HT-29 (cell line): Measurements from ENCODE around the gene MED20. TPM values are rescaled to one million over a fixed set of nuclear protein-coding genes. Genes with fewer than 3 reads are reported as not detected.

Experiments
- DNase-seq: peaks from one replicate; pipeline ENCODE4 v3.0.0-alpha.2; 2015; ENCODE audit warnings: low spot score
- total RNA-seq: library from RNA; depleted of rRNA; stranded (reverse); fragments of >200 nt; shearing (Covaris generic); gene quantifications from 2 replicates; pipeline ENCODE4 v1.2.3, GENCODE V29; 2014

Gene MED20
- total RNA-seq, 1 experiment from 2014 or later: 25.4 TPM

DNA sequence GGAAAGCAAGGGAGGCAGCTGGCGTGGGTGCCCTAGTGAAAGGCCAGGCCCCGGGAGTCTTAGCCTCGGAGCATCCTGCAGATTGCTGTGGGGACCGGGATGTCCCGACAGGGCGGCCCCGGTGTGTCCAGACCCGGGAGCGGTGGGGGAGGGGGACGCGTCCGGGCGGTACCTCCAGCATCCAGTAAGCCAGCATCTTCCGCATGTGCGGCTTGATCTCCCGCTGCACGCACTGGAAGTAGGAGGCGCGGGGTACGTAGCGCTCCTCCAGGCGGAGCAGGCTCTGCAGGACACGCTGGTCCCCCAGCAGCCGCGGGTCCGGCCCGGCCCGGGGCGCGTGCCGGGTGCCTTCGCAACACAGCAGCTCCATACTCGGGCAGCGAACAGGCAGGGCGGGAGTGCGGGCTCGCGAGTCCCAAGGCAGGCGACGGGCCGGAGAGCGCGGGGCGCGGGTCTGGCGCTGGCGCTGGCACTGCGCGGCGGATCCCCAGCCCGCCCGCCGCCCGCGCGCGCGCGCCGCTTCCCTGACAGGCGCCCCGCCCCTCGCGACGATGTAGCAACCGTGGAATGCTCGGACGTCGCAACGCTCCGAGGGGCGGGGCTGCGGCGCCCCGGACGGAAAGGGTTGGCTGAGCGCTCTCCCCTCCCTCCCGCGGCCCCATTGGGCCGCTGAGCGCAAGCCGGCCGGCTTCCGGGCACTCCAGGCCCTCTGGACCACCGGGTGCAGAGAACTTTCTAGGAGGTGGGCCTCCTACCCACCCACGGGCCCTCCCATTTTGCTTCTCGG lies 20.5 kb upstream of the MED20 start, which contains the start of gene CCND3:
Gene CCND3 (minus strand): TSS at position 529 of the 787 bp plus-strand sequence. CDS start 159 bp downstream, at position 370.
- peak; percentile 94 for DNase-seq

DNA sequence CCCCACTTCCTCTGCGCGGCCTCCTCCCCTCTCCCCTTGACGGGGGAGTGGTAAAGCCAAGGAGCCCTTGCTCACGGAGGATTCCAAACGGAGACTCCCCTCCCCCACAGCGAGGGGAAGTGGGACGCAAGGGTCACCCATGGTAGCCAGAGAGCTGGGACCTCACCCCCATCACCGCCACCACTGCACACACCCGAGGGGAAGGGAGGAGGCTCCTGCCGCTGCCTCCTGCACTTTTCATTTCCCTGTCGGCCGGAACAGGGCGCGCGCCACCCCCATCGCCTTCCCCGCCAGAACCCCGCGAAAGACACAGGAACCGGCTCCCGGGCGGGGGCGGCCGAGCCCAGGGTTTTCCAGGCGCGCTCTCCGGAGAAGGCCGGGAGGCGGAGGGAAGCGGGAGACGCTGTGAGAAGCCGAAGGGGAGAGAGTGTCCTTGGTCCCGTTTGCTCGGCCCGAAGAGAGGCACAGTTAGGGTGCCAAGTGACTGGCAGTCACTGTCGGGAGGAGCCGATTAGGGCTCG lies 19.9 kb upstream of the MED20 start:
- DNase-seq: peak; percentile 60

DNA sequence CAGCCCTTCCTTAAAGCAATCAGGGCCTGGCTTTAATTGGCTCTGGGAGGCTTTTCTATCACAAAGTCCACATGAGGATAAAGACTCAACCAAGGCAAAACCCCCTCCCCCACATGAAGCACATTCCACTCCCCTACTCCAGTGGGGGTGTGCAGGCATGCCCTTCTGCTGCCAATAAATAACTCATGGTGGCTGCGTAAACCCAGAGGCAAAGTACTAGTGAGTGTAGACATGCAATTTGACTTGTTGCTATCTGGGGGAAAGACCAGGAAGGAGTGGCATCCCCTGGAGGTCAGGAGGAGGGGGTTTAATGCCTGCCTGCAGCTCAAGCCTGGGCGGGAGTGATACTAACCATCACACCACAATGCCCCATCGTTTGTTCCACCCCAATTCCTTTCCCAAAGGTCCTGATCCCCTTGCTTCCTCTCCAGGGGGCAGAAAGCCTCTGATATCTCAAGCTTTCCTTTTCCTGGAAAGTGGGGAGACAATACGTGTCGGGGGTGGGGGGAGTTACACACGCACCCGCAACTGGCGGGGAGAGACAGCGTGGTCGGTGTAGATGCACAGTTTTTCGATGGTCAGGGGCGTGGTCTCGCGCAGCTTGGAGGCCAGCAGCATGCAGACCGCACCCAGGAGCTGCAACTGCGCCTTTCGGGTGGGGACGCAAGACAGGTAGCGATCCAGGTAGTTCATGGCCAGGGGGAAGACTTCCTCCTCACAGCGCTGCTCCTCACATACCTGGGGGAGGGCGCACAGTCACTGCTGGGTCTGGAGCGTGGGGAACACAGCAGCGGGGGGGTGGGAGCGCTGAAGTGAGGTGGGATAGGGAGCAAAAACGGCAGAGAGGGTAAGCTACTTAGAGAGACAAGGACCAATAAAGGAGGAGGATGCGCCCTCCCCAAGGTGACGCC lies 19.2 kb upstream of the MED20 start:
- peak; percentile 35 for DNase-seq

DNA sequence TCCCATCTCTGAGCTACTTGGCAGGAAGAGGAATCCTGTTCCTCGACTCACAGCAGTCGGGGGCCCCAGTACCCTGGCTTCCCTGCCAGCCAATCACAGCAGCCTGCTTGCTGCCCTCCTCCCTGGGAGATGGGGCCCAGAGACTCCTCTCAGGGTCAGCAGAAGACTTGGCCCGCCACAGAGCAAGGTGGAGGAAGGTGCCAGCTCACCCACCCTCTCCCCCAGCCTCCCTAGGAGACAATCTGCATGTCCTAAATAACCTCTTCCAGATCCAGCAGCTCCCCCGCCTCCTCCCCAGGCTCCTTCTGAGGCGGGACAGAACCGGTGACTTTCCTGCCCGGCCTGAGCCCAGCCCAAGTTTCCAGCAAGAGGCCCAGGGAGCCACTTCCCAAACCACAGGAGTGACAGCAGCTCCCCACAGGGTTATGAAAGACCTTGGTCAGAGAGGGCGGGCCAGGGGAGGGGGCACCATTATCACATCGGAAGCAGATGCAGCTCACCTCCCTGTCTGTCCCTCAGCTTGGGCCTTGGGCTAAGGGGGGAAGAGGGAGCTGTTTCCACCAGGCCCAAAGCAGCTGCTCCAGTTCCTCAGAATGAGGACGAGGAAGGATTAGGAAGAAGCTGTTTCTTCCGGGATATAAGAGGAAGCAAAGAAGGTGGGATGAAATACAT lies 18.4 kb upstream of the MED20 start:
- DNase-seq: no peak

DNA sequence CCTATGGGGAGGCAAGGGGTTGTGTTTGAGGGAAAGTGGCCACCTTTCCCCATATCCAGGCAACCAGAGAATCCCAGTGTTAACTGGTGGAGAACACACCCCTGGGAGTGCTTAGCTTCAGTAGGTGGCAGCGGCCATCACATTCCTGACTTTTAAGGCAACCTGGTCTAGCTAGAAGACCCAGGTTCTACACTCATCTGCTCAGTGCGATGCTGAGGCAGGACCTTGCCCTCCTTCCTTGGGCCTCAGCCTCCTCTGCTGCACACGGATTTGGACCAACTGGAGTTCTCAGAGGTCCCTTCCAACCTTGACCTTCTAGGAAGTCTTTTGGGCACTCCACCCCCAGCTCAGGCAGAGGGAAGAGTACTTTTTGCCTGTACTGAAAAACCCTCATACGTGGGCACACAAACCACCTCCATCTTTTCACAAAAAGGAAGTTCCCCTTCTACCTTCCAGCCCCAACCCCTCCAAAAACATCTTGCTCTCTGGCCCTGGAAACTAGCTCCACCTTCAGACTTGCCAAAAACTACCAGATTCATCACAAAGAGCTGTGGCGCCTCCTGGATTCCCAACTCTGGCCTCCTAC lies 17.7 kb upstream of the MED20 start:
- no peak for DNase-seq

DNA sequence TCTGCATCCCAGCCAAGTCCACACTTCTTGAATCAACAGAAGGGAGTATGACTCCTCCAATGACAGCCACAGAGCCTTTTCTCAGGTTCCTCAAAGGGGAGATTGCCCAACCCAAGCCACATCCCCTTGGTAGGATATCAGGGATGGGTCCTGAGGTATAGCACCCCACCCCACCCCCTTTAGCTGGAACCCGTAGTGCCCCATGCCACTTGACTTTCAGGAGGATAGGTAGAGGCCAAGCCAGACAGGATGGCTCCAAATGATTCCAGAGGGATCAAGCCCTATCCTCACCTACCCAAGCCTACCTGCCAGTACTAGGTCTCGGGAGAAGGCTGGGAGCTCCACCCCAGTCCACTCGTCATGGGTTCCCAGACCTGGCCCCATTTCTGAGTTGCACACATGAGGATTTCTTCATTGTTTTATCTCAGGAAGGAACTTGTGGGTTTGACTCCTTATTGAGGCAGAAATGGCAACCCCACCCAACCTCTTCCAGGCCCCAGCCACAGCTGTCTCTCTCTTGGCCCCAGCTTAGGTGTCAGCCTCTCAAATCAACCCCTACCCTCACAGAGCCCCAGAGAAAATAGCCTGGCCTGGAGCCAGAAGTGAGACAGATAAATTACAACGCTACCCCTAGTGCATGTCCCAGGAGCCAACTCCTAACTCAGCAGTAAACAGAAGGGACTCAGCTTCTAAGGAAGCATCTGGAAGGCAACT lies 17.1 kb upstream of the MED20 start:
- no peak for DNase-seq

DNA sequence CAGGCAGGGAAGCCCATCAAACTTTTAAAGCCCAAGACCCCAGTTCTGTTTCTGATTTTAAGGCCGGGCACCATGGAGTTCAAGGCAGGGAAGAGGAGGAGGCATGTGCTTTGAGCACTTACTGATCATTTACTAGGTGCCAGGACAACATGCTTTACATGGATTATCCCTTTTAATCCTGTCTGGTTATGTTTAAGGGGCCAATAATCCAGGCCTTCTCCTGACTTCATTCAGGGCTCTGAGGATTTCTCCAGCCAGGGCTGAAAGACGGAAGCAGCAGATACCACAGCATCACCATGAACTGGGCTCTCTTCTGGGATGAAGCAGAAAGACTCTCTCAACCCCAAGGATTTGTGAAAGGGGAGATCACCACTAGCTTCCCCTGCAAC lies 16.5 kb upstream of the MED20 start:
- DNase-seq: no peak

DNA sequence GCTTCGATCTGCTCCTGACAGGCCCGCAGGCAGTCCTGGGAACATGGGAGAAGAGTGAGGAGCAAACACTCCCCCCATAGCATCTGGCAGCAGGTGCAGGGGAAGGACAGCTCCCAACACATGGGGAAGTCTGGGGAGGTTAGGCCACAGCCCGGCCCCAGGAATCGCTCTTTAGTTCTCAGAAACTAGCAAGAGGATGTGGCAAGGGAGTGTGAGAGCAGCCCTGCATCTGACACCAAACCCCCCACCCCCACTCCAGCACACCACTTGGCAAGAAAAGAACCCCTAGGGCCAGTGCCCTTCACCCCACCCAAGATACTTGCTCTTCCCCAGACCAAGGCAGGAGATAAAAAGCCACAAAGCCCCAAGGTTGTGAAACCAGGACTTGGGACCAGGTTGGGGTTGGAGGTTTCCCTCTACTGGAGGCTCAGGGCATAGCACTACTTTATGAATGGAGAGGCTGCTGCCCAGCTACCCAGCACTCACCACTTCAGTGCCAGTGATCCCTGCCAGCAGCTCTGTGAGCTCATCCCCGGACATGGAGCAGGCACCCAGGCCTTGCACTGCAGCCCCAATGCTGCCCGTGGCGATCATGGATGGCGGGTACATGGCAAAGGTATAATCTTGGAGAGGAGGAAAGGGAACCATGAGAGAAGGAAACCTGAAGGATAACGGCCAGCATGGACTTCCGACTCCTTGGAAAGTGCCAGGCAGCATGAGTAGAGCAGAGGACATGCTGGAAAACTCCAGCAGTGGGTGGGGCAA lies 15.3 kb upstream of the MED20 start:
- DNase-seq: peak; percentile 94

DNA sequence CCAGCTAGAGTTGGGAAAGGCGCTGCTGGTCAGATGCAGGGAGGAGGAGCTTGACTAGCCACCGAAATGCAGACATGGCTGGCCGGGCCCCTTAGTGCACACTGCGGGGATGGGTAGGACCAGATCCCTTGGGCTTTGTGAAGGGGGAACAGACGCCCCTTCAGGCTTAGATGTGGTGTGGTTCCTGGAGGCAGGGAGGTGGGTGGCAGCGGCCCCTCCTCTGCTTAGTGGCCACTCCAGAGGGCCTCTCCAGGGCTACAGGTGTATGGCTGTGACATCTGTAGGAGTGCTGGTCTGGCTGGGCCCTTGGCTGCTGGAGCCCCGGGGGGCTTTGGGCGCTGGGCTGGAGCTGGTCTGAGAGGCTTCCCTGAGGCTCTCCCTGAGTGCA lies 14.7 kb upstream of the MED20 start:
- no peak for DNase-seq

DNA sequence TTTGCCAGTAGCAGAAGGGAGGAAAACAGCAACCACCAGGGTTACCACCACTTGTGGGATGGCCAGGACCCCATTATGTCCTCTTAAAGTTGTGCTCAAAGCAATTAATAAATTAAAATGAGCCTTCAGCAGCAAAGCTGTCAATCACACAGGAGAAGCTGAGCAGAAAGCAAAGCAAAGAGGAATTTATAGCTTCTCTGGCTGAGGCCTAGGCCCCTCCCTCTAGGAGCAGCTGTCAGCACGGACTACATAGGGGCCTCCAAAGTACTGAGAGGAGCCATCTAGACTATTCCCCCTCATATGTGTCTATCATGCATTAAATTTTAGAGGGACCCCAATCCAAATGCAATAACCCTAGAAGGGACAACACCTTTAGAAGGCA lies 14.2 kb upstream of the MED20 start:
- DNase-seq: no peak

DNA sequence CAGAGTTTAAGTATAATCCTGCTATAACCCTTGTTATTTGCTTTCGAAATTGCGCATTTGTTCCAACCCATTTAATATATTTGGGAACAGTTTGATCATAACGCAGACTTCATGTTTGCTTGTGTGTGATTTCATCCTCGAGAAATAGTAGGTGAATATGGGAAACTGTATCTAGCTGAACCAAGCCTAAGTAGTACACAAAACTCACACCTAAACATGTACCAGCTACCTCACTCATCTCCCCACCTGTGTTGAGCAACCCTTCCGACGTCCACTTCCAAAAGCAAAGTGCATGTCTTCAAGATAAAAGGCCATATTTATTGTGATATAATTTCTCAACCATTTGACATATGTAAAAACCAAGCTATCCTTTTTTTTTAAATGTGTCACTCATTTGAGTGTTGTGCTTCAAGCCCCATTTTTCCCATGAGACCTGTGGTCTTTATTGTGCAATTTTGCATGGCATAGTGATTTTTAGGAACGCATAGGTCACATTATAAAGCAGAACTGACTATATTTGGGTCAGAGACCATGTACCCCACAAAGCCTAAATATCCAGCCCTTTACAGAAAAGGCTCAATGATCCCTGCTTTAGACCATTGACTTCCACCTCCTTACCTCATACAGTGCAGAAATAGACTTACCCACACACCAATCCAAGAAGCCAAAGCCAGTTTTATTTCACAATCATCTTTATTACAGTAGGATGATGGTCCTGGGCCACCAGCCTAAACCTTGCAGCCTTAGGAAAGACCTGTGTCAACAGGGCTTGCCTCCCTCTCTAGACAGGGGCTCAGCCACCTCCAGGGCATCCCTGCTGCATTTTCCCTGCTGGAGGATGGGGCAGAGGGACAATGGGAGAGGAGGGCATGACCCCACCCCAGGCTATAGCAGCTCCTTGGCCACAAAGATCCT lies 13.6 kb upstream of the MED20 start:
- no peak for DNase-seq

DNA sequence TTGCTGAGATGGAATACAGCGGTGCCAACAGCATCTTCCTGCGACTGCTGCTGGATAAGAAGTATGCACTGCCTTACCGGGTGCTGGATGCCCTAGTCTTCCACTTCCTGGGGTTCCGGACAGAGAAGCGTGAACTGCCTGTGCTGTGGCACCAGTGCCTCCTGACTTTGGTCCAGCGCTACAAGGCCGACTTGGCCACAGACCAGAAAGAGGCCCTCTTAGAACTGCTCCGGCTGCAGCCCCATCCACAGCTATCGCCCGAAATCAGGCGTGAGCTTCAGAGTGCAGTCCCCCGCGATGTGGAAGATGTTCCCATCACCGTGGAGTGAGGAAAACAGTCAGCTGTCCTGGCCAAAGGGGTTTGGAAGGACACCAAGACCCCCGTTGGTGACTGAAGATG lies 11.4 kb upstream of the MED20 start:
- DNase-seq: no peak

DNA sequence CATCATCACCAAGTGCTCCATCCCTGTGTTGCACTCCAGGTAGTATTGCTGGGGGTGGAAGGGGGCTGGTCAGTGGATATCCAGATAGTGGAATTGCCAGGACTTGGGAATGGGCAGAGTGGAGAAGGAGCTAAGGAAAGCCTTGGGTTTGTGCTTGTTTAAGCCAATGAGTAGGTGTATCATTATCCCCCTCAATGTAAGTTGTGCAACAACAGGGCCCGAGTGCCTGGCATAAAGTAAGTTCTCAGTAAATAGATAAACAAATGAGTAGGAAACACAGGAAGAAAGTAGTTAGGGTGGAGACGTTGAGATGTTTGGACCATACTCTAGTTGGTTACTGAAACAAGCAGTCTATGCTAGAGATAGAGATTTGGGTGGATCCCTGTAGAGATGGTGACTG lies 10.9 kb upstream of the MED20 start:
- no peak for DNase-seq

DNA sequence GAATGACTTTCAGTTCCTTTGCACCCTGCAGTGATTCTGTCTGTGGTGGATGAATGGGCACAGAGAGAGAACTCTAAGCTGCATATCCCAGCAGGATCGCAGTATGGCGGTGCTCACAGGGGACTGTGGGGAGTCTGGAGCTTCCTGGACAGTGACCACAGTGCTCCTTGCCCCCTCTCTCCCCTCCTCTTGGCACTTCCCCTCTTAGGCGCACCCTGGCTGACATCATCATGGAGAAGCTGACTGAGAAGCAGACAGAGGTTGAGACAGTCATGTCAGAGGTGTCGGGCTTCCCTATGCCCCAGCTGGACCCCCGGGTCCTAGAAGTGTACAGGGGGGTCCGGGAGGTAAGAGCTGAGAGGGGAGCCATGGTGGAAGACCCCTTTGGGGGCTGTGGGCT lies 9.0 kb upstream of the MED20 start:
- DNase-seq: no peak

DNA sequence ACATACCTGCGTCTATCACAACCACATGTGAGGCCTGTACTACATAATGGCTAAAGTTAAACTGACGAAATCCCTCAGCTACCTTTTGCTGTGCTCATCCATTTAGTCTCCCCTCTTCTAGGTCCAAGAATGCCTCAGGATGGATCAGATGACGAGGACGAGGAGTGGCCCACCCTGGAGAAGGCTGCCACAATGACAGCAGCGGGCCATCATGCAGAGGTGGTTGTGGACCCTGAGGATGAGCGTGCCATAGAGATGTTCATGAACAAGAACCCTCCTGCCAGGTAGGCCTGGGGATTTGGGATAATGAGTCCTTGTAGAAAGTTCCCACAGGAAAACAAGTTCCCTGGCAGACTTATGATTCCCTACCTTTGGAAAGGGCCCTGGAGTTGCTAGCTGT lies 6.3 kb upstream of the MED20 start:
- DNase-seq: no peak

DNA sequence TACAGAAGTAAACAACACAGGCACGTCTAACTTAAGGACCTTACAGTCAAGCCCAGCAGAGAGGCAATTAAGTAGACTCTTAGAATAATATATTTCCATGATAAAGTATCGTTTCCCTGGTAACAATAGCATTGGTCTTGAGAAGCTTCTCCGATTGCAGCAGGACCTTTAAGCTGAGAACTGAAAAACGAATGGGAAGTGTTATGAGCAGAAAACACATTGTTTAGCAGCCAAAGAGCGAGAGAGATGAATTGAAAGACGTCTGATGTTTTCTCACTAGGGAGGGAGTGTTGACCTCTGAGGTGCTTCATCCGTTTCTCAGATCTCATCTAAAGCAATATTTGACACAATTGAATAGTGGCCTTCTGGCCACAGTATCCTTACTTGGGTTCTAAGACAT lies 1.2 kb upstream of the MED20 start:
- peak; percentile 33 for DNase-seq

DNA sequence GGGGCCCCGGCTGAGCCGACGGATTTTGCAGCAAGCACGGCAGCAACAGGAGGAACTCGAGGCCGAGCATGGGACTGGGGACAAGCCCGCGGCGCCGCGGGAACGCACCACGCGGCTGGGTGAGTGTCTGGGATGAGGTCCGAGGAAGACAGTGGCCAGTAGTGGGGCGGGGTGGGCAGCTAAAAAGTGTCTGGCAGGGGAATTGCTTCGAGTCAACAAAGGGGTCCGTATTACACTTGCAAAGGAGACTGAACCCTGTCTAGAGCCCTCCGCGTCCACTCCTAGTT lies 716 bp upstream of the MED20 start:
- peak; percentile 22 for DNase-seq

DNA sequence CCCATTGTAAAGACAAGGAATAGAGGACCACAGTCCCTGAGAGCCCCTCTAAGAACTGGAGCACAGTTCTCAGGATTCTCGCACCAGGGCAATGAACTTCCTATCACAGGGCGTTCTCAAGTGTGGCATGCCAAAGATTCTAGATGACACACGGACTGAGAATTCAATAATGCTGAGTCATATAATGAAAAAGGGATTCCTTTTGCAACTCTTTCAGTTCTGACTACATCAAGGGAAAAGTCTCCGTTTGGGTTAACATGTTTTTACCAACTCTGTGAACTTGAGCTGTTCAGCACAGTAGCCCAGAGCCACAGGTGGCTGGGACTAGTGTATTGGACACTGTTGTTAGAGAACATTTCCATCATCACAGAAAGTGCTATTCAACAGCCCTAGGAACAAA lies 3.4 kb downstream of the MED20 start:
- no peak for DNase-seq

DNA sequence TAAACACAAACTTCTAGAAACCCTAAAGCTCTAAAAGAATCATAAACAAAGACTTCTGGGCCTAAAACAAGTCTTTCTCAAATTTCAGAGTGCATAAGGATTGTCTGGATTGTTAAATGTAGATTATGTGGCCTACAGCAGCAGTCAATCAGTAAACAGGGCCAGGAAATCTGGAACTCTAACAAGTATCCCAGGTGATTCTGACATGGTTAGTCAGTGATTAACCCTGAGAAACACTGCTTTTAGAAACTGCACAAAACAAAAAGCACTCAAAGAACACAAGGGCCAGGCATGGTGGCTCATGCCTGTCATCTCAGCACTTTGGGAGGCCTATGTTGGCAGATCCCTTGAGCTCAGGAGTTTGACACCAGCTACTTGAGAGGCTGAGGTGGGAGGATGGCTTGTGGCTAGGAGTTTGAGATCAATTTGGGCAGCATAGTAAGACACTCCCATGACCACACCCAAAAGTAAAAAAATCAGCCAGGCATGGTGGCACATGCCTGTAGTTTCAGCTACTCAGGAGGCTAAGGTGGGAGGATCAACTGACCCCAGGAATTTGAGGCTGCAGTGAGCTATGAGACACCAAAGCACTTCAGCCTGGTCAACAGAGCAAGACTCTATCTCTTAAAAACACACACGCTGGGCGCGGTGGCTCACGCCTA lies 5.9 kb downstream of the MED20 start:
- DNase-seq: no peak
